ENCODE results near the gene DYNLRB2. TPM values are rescaled to one million over a fixed set of nuclear protein-coding genes. Genes with fewer than 3 reads are reported as not detected.

DYNLRB2 gene
- total RNA-seq, 6 experiments from 2014 or later: 0.47 to 0.64 TPM; not detected in 4

DNA sequence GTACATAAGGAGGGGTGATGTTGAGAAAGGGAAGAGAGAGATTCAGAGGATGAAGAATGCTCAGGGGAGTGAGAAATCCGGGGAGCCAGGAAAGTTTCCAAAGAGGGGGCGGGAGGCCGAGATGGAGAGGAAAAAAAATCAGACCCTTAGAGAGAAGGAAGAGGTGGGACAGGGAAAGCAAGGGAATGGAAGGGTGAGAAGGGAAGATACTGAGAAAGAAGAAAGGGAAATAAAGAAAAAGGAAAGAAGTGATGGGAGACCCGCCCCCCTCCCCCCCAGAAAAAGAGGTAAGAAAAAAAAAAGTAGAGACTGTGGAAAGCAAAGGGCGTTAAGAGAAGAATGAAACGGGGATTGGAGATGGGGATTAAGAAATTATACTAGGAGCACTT lies 507 bp downstream of the DYNLRB2 start:
- intact Hi-C loops (cut with DNase I): no loop called here
- Histone ChIP-seq H3K27ac (no peak overlapping the region), H3K9me3 (no peaks in the 10 kb centered on the region), H3K4me1 (peaks cover 0 to 15% (median 0%) of the 10 kb centered on the region in 4 donors), H3K36me3 (no peaks in the 10 kb centered on the region), H3K4me3 (peak overlapping the region; percentile 60 to 70 (median 61)), H3K27me3 (no peaks in the 10 kb centered on the region)
- no peak for ATAC-seq
- DNase-seq: no peak
- TF ChIP-seq, protein P1, sequence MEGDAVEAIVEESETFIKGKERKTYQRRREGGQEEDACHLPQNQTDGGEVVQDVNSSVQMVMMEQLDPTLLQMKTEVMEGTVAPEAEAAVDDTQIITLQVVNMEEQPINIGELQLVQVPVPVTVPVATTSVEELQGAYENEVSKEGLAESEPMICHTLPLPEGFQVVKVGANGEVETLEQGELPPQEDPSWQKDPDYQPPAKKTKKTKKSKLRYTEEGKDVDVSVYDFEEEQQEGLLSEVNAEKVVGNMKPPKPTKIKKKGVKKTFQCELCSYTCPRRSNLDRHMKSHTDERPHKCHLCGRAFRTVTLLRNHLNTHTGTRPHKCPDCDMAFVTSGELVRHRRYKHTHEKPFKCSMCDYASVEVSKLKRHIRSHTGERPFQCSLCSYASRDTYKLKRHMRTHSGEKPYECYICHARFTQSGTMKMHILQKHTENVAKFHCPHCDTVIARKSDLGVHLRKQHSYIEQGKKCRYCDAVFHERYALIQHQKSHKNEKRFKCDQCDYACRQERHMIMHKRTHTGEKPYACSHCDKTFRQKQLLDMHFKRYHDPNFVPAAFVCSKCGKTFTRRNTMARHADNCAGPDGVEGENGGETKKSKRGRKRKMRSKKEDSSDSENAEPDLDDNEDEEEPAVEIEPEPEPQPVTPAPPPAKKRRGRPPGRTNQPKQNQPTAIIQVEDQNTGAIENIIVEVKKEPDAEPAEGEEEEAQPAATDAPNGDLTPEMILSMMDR (IDR thresholded peaks at IDR 0.05): no peak
- TF ChIP-seq POLR2A (IDR thresholded peaks at IDR 0.05): no peak
- 30% methylated on average over 6 of the region's 6 CpGs for WGBS (ENCODE audit: insufficient coverage, low coverage, low lambda C conversion rate, missing lambda C conversion rate)

DNA sequence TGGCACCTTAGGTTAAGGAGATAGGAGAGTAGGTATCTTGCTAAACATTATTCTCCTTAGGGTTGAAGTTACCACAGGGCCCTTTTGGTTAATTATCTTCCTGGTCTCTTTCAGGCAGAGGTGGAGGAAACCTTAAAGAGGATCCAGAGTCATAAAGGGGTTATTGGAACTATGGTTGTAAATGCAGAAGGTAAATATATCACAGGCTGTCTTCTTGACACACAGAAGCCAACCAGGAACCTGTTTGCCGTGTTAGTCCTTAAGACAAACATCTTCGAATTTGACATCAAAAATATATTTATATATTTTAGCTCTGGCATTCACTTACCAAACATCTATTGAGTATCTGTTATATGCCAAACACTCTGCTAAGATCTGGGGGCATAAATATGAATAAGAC lies 2.4 kb downstream of the DYNLRB2 start:
- DNase-seq: no peak
- peaks cover 0 to 15% (median 0%) of the 10 kb centered on the region in 4 donors for H3K4me1 ChIP-seq
- TF ChIP-seq, protein P1 (IDR thresholded peaks at IDR 0.05): no peak
- no peak for TF ChIP-seq POLR2A (IDR thresholded peaks at IDR 0.05)

GRCh38 chr16:80544326-80544725 lies 3.5 kb downstream of the DYNLRB2 start:
- no peak overlapping the region for H3K4me3 ChIP-seq
- H3K36me3 ChIP-seq: no peaks in the 10 kb centered on the region
- H3K4me1 ChIP-seq: peaks cover 0 to 15% (median 0%) of the 10 kb centered on the region in 4 donors
- no peak for TF ChIP-seq POLR2A (IDR thresholded peaks at IDR 0.05)
- TF ChIP-seq, protein P1 (IDR thresholded peaks at IDR 0.05): no peak
- peak overlapping the region in 2 of 3 donors; percentile 19 to 34 for H3K27ac ChIP-seq
- H3K27me3 ChIP-seq: no peaks in the 10 kb centered on the region
- ATAC-seq: peak in 1 of 4 donors; percentile 31
- 25% methylated on average over 6 of the region's 6 CpGs for WGBS (ENCODE audit: insufficient coverage, low coverage, low lambda C conversion rate, missing lambda C conversion rate)
- intact Hi-C loops (cut with DNase I): no loop called here
- DNase-seq: no peak
- no peaks in the 10 kb centered on the region for H3K9me3 ChIP-seq

More for the DNA sequence above, 2.4 kb downstream of the DYNLRB2 start:
- intact Hi-C loops (cut with DNase I): no loop called here
- 90% methylated on average over 2 of the region's 2 CpGs for WGBS (ENCODE audit: insufficient coverage, low coverage, low lambda C conversion rate, missing lambda C conversion rate)
- Histone ChIP-seq H3K36me3 (no peaks in the 10 kb centered on the region), H3K27me3 (no peaks in the 10 kb centered on the region), H3K4me3 (no peak overlapping the region), H3K9me3 (no peaks in the 10 kb centered on the region), H3K27ac (no peak overlapping the region)
- no peak for ATAC-seq

DNA sequence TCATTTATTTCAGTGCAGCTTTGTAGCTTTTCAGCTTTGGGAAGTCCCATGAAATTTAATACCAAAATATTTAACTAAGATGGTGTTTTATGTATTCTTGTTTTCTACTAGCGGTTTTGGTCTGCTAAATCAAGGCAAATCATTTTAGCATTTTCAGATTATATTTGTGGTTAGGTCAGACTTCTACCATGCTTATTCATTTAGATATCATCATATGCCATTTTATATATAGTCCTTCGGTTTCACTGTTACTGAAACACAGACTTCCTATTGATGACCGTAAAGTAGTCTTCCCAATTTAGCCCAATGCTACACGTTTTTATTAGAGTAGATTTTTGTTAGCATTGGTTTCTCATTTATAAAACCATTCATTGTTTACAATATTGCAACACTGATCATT lies 5.5 kb downstream of the DYNLRB2 start:
- H3K4me3 ChIP-seq: no peak overlapping the region
- no peak overlapping the region for H3K27ac ChIP-seq
- H3K4me1 ChIP-seq: peaks cover 0 to 12% (median 0%) of the 10 kb centered on the region in 4 donors
- TF ChIP-seq, protein P1 (IDR thresholded peaks at IDR 0.05): no peak
- no peak for TF ChIP-seq POLR2A (IDR thresholded peaks at IDR 0.05)
- no peaks in the 10 kb centered on the region for H3K27me3 ChIP-seq
- DNase-seq (no peak), ATAC-seq (no peak)
- H3K36me3 ChIP-seq: no peaks in the 10 kb centered on the region
- intact Hi-C loops (cut with DNase I): no loop called here
- WGBS (ENCODE audit: insufficient coverage, low coverage, low lambda C conversion rate, missing lambda C conversion rate): 71% methylated on average over 4 of the region's 4 CpGs
- no peaks in the 10 kb centered on the region for H3K9me3 ChIP-seq

GRCh38 chr16:80547145-80547544 lies 6.4 kb downstream of the DYNLRB2 start:
- no peaks in the 10 kb centered on the region for H3K36me3 ChIP-seq
- H3K4me3 ChIP-seq: no peak overlapping the region
- no peaks in the 10 kb centered on the region for H3K27me3 ChIP-seq
- no peak for ATAC-seq
- DNase-seq: no peak
- TF ChIP-seq POLR2A (IDR thresholded peaks at IDR 0.05): no peak
- TF ChIP-seq, protein P1 (IDR thresholded peaks at IDR 0.05): no peak
- H3K27ac ChIP-seq: no peak overlapping the region
- WGBS (ENCODE audit: insufficient coverage, low coverage, low lambda C conversion rate, missing lambda C conversion rate): 79% methylated on average over 2 of the region's 2 CpGs
- peaks cover 0 to 12% (median 0%) of the 10 kb centered on the region in 4 donors for H3K4me1 ChIP-seq
- intact Hi-C loops (cut with DNase I): no loop called here
- no peaks in the 10 kb centered on the region for H3K9me3 ChIP-seq
